Endothelial cell of umbilical vein (primary cell): ENCODE measurements around the gene ATF3.

Experiments
- CTCF ChIP-seq, 2 donors: IDR thresholded peaks; 1 replicate in 1 of 2; 2 replicates in 1 of 2; pipeline ENCODE4 v1.5.1; 2011; ENCODE audit warnings: low read length in 2 of 2, mild to moderate bottlenecking in 2 of 2, moderate library complexity in 2 of 2, control low read depth in 1 of 2, inconsistent platforms in 1 of 2, low read depth in 1 of 2; ENCODE audit not compliant: insufficient read depth in 1 of 2; ENCODE audit errors: extremely low read depth in 1 of 2
- EZH2 ChIP-seq: IDR thresholded peaks from 2 replicates; pipeline ENCODE4 v1.6.1; 2012; ENCODE audit warnings: borderline replicate concordance, low read depth, mild to moderate bottlenecking, moderate library complexity, low read length, inconsistent platforms; ENCODE audit not compliant: severe bottlenecking
- JUN ChIP-seq: IDR thresholded peaks from 2 replicates; pipeline ENCODE4 v1.6.1; 2011; ENCODE audit warnings: borderline replicate concordance, low read depth; ENCODE audit not compliant: insufficient read length, insufficient read depth
- MYC ChIP-seq: IDR thresholded peaks from one replicate; pipeline ENCODE4 v1.6.1; 2011; ENCODE audit warnings: mild to moderate bottlenecking, low read depth, low read length
- POLR2A ChIP-seq: IDR thresholded peaks from 2 replicates; pipeline ENCODE4 v1.6.1; 2012; ENCODE audit warnings: low read depth, mild to moderate bottlenecking, control low read depth, low read length
- POLR2AphosphoS5 ChIP-seq: IDR thresholded peaks from 2 replicates; pipeline ENCODE4 v1.6.1; 2012; ENCODE audit warnings: low read depth, mild to moderate bottlenecking, control low read depth, low read length, moderate library complexity; ENCODE audit not compliant: insufficient read depth
- TF ChIP-seq, protein P1 (sequence below): IDR thresholded peaks from 2 replicates; pipeline ENCODE4 v1.6.1; 2011; ENCODE audit not compliant: insufficient read depth, insufficient read length

GRCh38 chr1:212612041-212612961, 3.7 kb downstream of the ATF3 start:
- TF ChIP-seq POLR2A (no peak), CTCF (IDR thresholded peaks at IDR 0.05; ENCODE audit: extremely low read depth in 1 of 2, insufficient read depth in 1 of 2, low read depth in 1 of 2, low read length in 2 of 2) (no peak), POLR2AphosphoS5 (no peak), EZH2 (no peak), MYC (no peak), JUN (no peak)
- TF ChIP-seq, protein P1, sequence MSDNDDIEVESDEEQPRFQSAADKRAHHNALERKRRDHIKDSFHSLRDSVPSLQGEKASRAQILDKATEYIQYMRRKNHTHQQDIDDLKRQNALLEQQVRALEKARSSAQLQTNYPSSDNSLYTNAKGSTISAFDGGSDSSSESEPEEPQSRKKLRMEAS: no peak
